ENCODE measurements around the gene RHBDF2. TPM values are rescaled to one million over a fixed set of nuclear protein-coding genes. Genes with fewer than 3 reads are reported as not detected.
A peak's percentile ranks its signal among the peaks of the same experiment; 100 is the strongest.

The RHBDF2 gene
- total RNA-seq, 1 donor from 2014 or later = 3.7 TPM

DNA sequence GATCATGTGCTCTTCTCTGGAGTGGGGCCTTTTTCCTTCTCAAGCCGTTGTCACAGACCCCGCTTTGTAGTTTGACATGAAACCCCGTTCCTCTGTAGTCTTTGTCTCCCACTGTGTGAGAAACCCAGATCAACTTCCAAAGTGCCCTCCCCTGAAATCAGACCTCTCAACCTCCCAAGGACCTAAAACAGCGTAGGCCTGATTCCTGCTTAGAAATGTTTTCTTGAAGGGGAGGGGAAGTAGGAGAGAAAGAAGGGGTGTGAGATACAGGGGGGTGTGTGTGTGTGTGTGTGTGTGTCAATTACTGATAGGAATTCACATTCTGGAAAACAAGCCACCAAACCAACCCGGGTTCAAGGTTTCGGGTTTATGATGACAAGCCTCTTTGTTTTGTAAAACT, 49.7 kb downstream of the RHBDF2 start:
- Histone ChIP-seq H3K27ac (ENCODE audit: low read depth, low read length) (no peak overlapping the region), H3K4me1 (ENCODE audit: control insufficient read depth in 3 of 3, insufficient read depth in 3 of 3, low read length in 3 of 3) (peaks cover 32 to 45% (median 39%) of the 10 kb centered on the region in 3 donors), H3K9me3 (ENCODE audit: control insufficient read depth in 3 of 3, low read length in 3 of 3) (no peaks in the 10 kb centered on the region), H3K36me3 (ENCODE audit: control insufficient read depth in 3 of 3, insufficient read depth in 3 of 3, low read length in 3 of 3) (no peaks in the 10 kb centered on the region), H3K27me3 (ENCODE audit: control insufficient read depth in 3 of 3, insufficient read depth in 3 of 3, low read length in 3 of 3) (no peaks in the 10 kb centered on the region), H3K9ac (ENCODE audit: low read depth in 1 of 3, low read length in 3 of 3) (peak overlapping the region; percentile 38 to 90 (median 72)), H3K4me3 (ENCODE audit: low read length in 3 of 3) (peak overlapping the region in 2 of 3 donors; percentile 72 to 85)

DNA sequence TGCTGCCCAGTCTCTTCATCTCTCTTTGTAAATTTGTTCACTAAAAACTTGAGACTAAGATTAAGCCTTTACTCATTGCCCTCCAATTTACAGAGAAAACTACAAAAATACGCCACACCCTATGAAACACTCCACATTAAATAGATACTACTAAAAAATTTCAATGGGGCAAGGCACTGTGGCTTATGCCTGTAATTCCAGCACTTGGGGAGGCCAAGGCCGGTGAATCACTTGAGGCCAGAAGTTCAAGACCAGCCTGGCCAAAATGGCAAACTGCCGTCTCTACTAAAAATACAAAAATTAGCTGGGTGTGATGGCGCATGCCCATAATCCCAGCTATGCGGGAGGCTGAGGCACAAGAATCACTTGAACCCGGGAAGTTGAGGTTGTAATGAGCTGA, 52.1 kb downstream of the RHBDF2 start:
- H3K4me3 ChIP-seq (ENCODE audit: low read length in 3 of 3) = no peak overlapping the region

DNA sequence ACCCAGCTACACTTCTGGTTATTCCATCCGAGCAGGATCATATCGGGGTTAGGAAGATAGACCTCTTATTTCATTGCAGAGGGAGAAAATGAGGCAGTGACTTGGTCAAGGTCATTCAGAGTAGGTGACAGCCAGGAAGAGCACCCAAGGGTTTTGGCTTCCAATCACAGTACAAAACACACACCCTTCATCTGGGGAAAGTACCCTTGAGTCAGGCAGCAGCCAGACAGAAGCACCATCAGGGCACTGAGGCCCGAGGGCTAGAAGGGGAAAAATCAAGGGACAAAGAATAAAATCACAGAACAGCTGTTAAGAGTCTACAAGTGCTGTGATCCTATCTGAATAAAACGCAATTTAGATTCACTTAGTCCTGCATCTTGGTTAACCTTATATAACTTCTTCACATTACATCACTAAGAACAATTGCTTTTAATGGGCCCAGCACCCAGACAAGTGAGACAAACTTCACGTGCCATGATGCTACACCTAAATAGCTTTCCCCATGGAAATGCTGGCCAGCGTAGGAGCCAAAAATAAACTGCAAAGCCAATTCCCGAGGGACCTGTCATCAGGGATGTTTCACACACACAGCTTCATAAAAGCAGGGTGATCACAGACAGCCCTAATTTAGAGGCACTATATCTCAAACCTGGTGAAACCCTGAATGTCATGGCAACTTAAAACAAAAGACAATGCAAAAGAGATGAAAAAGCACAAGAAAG, 53.1 kb downstream of the RHBDF2 start:
- Histone ChIP-seq H3K4me3 (ENCODE audit: low read length in 3 of 3) (no peak overlapping the region), H3K27ac (ENCODE audit: low read depth, low read length) (peak overlapping the region; percentile 57)

More for the DNA sequence above, 52.1 kb downstream of the RHBDF2 start:
- Histone ChIP-seq H3K27ac (ENCODE audit: low read depth, low read length) (no peak overlapping the region), H3K9me3 (ENCODE audit: control insufficient read depth in 3 of 3, low read length in 3 of 3) (no peaks in the 10 kb centered on the region), H3K27me3 (ENCODE audit: control insufficient read depth in 3 of 3, insufficient read depth in 3 of 3, low read length in 3 of 3) (no peaks in the 10 kb centered on the region), H3K9ac (ENCODE audit: low read depth in 1 of 3, low read length in 3 of 3) (no peak overlapping the region), H3K4me1 (ENCODE audit: control insufficient read depth in 3 of 3, insufficient read depth in 3 of 3, low read length in 3 of 3) (peaks cover 44 to 65% (median 58%) of the 10 kb centered on the region in 3 donors), H3K36me3 (ENCODE audit: control insufficient read depth in 3 of 3, insufficient read depth in 3 of 3, low read length in 3 of 3) (no peaks in the 10 kb centered on the region)

DNA sequence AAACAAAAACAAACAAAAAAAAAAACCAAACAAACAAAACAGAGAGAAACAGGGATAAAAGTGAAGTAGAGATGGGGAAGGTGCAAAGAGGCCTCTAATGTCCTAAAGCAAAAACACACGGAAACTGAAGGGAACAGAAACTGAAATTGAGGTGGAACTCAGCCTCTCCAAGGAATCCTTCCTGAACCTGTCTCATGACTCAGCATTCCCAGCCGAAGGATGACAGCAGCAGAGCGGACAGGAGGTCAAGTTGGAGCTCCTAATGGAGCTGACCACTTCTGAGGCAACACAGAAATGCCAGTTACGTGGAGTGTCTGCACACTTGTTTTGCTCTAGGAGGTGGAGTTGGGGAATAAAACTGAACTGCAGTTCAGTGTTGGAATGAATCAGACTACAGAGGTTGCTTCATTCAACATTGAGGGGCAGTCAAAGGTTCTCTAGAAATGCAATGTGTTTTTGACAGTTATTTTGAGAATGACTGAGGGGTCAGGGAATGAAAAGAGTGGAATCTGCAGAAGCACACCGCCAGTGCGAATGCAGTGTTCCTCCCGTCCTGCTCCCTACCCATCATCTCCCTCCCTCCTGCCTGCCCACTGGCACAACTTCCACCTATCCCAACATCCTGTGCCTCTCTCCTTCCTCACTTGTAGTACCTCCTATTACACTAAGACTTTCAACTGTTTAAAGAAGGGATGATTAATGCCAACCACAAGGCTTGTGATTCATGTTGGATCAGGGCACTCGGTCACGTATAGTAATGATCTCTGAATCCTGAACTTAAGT, 54.6 kb downstream of the RHBDF2 start:
- no peaks in the 10 kb centered on the region for H3K9me3 ChIP-seq (ENCODE audit: control insufficient read depth in 3 of 3, low read length in 3 of 3)
- no peaks in the 10 kb centered on the region for H3K27me3 ChIP-seq (ENCODE audit: control insufficient read depth in 3 of 3, insufficient read depth in 3 of 3, low read length in 3 of 3)
- peak overlapping the region in 1 of 3 donors; percentile 46 for H3K9ac ChIP-seq (ENCODE audit: low read depth in 1 of 3, low read length in 3 of 3)
- no peaks in the 10 kb centered on the region for H3K36me3 ChIP-seq (ENCODE audit: control insufficient read depth in 3 of 3, insufficient read depth in 3 of 3, low read length in 3 of 3)
- H3K27ac ChIP-seq (ENCODE audit: low read depth, low read length) = peak overlapping the region; percentile 11
- H3K4me1 ChIP-seq (ENCODE audit: control insufficient read depth in 3 of 3, insufficient read depth in 3 of 3, low read length in 3 of 3) = peaks cover 37 to 63% (median 50%) of the 10 kb centered on the region in 3 donors
- peak overlapping the region in 2 of 3 donors; percentile 6 to 38 for H3K4me3 ChIP-seq (ENCODE audit: low read length in 3 of 3)

More for the DNA sequence above, 53.1 kb downstream of the RHBDF2 start:
- peak overlapping the region in 1 of 3 donors; percentile 34 for H3K9ac ChIP-seq (ENCODE audit: low read depth in 1 of 3, low read length in 3 of 3)
- peaks cover 44 to 65% (median 58%) of the 10 kb centered on the region in 3 donors for H3K4me1 ChIP-seq (ENCODE audit: control insufficient read depth in 3 of 3, insufficient read depth in 3 of 3, low read length in 3 of 3)
- no peaks in the 10 kb centered on the region for H3K9me3 ChIP-seq (ENCODE audit: control insufficient read depth in 3 of 3, low read length in 3 of 3)
- no peaks in the 10 kb centered on the region for H3K27me3 ChIP-seq (ENCODE audit: control insufficient read depth in 3 of 3, insufficient read depth in 3 of 3, low read length in 3 of 3)
- H3K36me3 ChIP-seq (ENCODE audit: control insufficient read depth in 3 of 3, insufficient read depth in 3 of 3, low read length in 3 of 3) = no peaks in the 10 kb centered on the region

DNA sequence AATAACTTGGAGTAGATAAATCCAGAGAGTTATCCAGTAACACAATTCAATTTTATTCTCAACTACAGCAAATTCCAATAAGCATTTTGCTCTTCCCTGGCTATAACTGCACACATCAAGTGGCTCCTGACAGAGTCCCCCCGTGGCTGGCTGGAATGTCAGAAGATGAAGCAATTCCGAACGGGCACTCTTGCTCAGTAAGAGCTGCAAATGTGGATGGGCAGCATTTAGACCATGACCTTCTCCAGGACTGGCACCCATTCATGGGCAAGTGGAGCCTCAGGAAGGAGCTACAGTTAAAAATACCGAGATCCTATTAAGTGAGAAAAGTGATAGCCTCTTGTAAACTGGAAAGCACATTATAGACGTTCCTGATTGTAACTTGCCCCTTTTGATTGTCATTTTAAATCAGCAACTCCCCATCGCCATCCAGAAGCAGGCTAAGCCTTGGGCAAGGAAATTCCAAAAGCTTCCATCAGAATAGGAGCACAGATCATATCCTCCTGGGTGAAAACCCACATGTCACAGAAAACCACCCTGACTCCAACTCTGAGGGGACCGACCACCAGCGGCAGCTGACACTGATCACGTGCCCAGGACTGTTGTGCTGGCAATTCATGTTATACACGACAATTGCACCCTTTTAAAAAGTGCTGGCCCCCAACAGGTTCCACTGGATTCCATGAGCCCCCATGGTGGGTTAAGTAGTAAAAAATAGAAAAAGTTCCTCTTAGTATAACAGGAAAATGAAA, 55.4 kb downstream of the RHBDF2 start:
- Histone ChIP-seq H3K36me3 (ENCODE audit: control insufficient read depth in 3 of 3, insufficient read depth in 3 of 3, low read length in 3 of 3) (no peaks in the 10 kb centered on the region), H3K4me1 (ENCODE audit: control insufficient read depth in 3 of 3, insufficient read depth in 3 of 3, low read length in 3 of 3) (peaks cover 32 to 58% (median 45%) of the 10 kb centered on the region in 3 donors), H3K27ac (ENCODE audit: low read depth, low read length) (peak overlapping the region; percentile 11), H3K4me3 (ENCODE audit: low read length in 3 of 3) (peak overlapping the region in 1 of 3 donors; percentile 23), H3K9ac (ENCODE audit: low read depth in 1 of 3, low read length in 3 of 3) (peak overlapping the region in 1 of 3 donors; percentile 40), H3K27me3 (ENCODE audit: control insufficient read depth in 3 of 3, insufficient read depth in 3 of 3, low read length in 3 of 3) (no peaks in the 10 kb centered on the region), H3K9me3 (ENCODE audit: control insufficient read depth in 3 of 3, low read length in 3 of 3) (no peaks in the 10 kb centered on the region)

DNA sequence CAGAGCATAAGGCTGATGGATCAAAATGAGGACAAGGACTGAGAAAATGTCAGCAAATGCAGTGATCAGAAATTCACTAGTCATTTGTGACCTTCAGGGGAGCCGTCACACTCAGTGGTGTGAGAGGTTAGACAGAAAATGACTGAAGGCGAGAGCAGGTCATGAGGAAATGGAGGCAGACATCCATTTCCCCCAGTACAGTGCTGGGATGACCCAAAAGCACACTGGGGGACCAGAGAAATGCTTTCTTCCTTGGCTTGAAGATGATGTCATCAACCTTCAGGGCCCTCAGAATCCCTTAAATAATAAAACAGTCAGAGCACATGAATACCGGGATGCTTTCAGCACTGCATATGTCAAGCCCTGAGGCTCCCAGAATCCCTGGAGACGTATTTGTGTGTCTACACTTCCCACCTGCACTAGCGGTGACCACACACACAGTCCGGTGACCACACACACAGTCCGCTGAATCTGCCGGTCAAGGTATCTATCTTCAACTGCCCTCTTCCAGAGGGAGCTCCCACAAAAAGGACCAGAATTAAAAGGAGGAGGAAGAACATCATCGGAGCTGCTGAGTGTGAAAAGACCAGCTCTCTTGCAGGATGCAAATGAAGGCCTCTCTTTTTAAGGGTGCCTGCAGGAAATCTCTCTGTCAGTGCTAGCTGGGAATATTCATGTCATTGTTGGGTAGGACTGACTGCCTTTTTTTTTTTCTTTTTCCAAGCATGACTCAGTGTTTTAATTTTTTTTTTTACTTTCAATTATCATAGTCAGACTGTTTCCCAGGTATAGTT, 56.5 kb downstream of the RHBDF2 start:
- no peaks in the 10 kb centered on the region for H3K36me3 ChIP-seq (ENCODE audit: control insufficient read depth in 3 of 3, insufficient read depth in 3 of 3, low read length in 3 of 3)
- H3K27ac ChIP-seq (ENCODE audit: low read depth, low read length) = no peak overlapping the region
- no peak overlapping the region for H3K9ac ChIP-seq (ENCODE audit: low read depth in 1 of 3, low read length in 3 of 3)

DNA sequence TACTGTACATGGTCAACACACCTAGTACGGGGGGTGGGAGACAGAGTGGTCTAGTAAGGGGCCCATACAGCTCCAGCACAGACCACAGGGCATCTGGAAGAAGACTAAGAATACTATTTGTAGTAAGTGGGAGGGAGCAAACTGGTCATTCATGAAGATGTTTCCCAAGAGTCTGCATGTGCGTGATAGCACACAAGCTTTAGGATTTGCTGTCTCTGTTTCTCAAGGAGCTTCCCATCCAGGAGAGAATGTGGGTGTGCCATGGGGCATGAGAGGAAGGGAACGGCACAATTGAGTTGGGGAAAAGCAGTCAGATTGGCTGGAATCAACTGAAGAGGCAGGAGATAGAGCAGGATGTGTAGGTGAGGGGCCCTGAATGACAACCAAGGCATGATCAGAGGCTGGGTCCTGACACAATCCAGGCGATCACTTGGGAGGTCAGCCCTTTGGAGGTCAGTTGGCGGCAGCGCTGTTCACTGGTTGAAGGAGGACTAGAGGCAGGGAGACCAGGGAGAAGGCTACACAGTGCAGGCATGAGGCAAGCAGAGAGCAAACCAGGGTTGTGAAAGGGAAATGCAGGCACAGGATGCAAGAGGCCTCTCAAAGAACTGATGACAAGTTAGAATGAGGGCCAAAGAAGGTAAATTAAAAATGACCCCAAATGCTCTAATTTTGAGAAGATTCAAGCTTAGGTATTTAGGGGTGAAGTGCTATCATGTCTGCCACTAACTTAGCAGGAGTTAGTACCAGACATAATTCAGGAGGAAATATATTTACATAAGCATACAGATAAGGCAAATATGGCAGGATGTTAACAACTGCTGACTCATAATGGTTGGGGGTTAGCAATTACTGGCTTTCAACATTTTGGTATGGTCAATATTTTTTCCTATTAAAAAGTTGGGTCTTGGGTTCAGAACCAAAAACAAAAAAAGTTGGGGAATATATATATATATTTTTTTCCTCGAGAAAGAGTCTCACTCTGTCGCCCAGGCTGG, 58.6 kb downstream of the RHBDF2 start:
- no peak overlapping the region for H3K27ac ChIP-seq (ENCODE audit: low read depth, low read length)
- no peaks in the 10 kb centered on the region for H3K36me3 ChIP-seq (ENCODE audit: control insufficient read depth in 3 of 3, insufficient read depth in 3 of 3, low read length in 3 of 3)
- H3K9me3 ChIP-seq (ENCODE audit: control insufficient read depth in 3 of 3, low read length in 3 of 3) = no peaks in the 10 kb centered on the region
- H3K27me3 ChIP-seq (ENCODE audit: control insufficient read depth in 3 of 3, insufficient read depth in 3 of 3, low read length in 3 of 3) = no peaks in the 10 kb centered on the region
- no peak overlapping the region for H3K4me3 ChIP-seq (ENCODE audit: low read length in 3 of 3)
- H3K4me1 ChIP-seq (ENCODE audit: control insufficient read depth in 3 of 3, insufficient read depth in 3 of 3, low read length in 3 of 3) = peaks cover 29 to 55% (median 44%) of the 10 kb centered on the region in 3 donors
- no peak overlapping the region for H3K9ac ChIP-seq (ENCODE audit: low read depth in 1 of 3, low read length in 3 of 3)

More for the DNA sequence above, 56.5 kb downstream of the RHBDF2 start:
- H3K4me1 ChIP-seq (ENCODE audit: control insufficient read depth in 3 of 3, insufficient read depth in 3 of 3, low read length in 3 of 3) = peaks cover 32 to 57% (median 45%) of the 10 kb centered on the region in 3 donors
- no peaks in the 10 kb centered on the region for H3K9me3 ChIP-seq (ENCODE audit: control insufficient read depth in 3 of 3, low read length in 3 of 3)
- H3K27me3 ChIP-seq (ENCODE audit: control insufficient read depth in 3 of 3, insufficient read depth in 3 of 3, low read length in 3 of 3) = no peaks in the 10 kb centered on the region
- no peak overlapping the region for H3K4me3 ChIP-seq (ENCODE audit: low read length in 3 of 3)

DNA sequence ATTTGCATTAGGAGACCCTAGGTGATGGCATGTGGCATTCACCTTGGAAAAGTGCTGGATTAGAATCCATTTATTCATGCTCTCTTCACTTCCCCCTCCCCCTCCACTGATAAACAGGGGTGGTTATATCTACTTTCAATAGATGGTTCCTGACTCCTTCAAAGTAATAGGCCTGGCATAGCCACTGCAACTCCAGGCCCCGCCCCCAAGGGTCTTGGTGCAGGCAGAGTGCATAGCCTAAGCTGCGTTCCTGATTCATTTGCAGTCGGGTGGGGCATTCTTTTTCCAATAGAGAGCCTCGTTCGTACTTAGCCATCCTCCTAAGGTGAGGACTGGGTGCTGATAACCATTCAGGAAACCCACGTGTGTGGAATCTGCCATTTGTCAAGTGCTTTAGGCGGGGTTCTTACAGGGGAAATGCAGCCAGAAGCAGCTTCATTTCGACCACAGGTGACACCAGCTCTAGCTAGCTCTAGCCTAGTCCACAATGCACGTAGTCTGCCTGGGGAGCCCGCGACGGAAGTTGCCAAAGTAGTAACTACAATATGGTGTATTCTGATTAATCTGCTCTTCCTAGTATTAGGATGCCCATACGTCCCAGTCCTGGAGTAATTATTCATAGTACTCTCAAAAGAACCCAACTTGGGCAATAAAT, 59.4 kb downstream of the RHBDF2 start:
- no peak overlapping the region for H3K4me3 ChIP-seq (ENCODE audit: low read length in 3 of 3)
- H3K27me3 ChIP-seq (ENCODE audit: control insufficient read depth in 3 of 3, insufficient read depth in 3 of 3, low read length in 3 of 3) = no peaks in the 10 kb centered on the region
- H3K36me3 ChIP-seq (ENCODE audit: control insufficient read depth in 3 of 3, insufficient read depth in 3 of 3, low read length in 3 of 3) = no peaks in the 10 kb centered on the region
- no peak overlapping the region for H3K27ac ChIP-seq (ENCODE audit: low read depth, low read length)
- H3K9me3 ChIP-seq (ENCODE audit: control insufficient read depth in 3 of 3, low read length in 3 of 3) = no peaks in the 10 kb centered on the region
- H3K9ac ChIP-seq (ENCODE audit: low read depth in 1 of 3, low read length in 3 of 3) = no peak overlapping the region
- peaks cover 23 to 51% (median 35%) of the 10 kb centered on the region in 3 donors for H3K4me1 ChIP-seq (ENCODE audit: control insufficient read depth in 3 of 3, insufficient read depth in 3 of 3, low read length in 3 of 3)

Measured in skeletal muscle tissue (tissue), 4 donors.